Fibroblast of mammary gland (primary cell): ENCODE results near the gene POU6F2.

Experiments used
- DNase-seq: peaks from one replicate; pipeline ENCODE4 v3.0.0-alpha.2; 2010; ENCODE audit warnings: low read depth
- H3K4me3 ChIP-seq: 2 replicates; pipeline ENCODE4 v1.5.1; 2011; ENCODE audit warnings: low read depth, mild to moderate bottlenecking, low read length, moderate library complexity; ENCODE audit not compliant: control insufficient read depth
- TF ChIP-seq, protein P1 (sequence below): conservative IDR thresholded peaks from 2 replicates; pipeline ENCODE4 v1.5.1; 2011; ENCODE audit warnings: low read depth, low read length, inconsistent platforms; ENCODE audit not compliant: control insufficient read depth, insufficient read depth

POU6F2 gene

DNA sequence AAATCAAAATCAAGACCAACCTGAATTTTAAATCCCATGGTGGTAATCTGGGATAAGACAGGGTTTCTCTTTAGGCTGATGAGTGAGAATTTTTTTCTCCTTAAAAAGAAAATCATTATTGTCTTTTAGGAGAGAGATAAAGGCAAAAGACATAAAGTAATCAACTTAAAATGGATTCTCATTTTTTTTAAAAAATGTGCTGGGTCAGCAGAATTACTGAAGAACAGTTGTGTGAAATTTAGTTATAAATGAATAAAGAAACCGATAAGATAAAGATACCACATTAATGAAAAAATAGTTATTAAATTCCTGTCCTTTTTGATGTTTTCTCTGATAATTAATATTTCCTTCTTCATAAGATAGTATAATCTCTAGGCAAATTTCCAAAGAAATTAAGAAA lies 427.2 kb downstream of the POU6F2 start:
- no peak for DNase-seq
- no peak overlapping the region for H3K4me3 ChIP-seq
- TF ChIP-seq, protein P1, sequence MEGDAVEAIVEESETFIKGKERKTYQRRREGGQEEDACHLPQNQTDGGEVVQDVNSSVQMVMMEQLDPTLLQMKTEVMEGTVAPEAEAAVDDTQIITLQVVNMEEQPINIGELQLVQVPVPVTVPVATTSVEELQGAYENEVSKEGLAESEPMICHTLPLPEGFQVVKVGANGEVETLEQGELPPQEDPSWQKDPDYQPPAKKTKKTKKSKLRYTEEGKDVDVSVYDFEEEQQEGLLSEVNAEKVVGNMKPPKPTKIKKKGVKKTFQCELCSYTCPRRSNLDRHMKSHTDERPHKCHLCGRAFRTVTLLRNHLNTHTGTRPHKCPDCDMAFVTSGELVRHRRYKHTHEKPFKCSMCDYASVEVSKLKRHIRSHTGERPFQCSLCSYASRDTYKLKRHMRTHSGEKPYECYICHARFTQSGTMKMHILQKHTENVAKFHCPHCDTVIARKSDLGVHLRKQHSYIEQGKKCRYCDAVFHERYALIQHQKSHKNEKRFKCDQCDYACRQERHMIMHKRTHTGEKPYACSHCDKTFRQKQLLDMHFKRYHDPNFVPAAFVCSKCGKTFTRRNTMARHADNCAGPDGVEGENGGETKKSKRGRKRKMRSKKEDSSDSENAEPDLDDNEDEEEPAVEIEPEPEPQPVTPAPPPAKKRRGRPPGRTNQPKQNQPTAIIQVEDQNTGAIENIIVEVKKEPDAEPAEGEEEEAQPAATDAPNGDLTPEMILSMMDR: no peak

DNA sequence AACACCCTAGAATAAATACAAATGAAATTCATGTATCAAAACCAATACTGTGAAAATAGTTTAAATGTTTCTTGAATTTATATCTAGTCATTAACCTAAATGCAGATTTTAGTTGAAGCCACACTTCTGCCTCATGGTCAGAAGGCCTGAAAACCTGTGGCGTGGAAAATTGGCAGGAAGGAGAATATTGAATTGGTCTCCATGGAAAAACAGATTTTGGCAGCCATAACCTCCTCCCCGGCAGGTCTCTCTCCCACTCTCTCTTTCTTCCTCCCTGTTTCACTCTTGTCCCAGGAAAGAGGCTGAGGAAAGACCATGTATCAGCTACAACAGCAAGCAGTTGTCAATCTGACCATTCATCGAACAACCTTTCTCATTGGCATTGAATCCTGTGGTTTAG lies 427.9 kb downstream of the POU6F2 start:
- H3K4me3 ChIP-seq: no peak overlapping the region
- DNase-seq: no peak
- TF ChIP-seq, protein P1: no peak

DNA sequence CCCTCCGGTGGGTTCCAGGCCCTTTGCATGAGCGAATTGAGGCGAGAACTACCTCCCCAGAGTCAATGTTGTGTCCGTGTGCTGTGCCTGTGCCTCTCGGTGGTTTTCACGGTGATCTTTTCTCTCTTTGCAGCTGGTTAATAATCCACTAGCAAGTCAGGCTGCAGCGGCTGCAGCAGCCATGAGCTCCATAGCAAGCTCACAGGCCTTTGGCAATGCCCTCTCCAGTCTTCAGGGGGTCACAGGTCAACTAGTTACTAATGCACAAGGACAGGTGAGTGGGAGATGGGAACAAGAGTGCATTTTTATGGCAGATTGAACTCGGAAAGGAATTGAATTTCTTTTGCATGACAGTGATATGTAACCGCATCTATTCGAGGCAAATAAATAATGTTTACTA lies 428.8 kb downstream of the POU6F2 start:
- TF ChIP-seq, protein P1: no peak

DNA sequence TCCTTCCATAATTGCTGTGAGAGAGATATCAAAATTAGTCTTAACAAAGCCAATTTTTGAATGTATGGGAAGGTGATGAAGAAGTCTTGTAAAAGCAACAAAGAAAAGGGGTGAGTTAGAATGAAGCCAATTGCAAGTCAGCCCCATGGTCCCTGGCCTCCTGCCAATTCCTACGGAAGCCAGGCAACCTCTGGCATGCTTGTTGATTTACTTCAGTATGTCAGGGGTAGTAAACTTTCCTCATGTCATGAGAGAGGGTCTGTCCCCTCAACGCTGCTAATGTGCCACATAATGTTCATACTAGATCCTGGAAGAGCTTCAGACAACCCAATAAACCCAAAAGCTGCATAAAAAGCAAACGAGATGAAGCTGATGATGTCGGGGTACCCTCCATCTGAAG lies 429.4 kb downstream of the POU6F2 start:
- DNase-seq: no peak
- TF ChIP-seq, protein P1: no peak
- no peak overlapping the region for H3K4me3 ChIP-seq

More for the DNA sequence above, 428.8 kb downstream of the POU6F2 start:
- no peak for DNase-seq
- H3K4me3 ChIP-seq: no peak overlapping the region

DNA sequence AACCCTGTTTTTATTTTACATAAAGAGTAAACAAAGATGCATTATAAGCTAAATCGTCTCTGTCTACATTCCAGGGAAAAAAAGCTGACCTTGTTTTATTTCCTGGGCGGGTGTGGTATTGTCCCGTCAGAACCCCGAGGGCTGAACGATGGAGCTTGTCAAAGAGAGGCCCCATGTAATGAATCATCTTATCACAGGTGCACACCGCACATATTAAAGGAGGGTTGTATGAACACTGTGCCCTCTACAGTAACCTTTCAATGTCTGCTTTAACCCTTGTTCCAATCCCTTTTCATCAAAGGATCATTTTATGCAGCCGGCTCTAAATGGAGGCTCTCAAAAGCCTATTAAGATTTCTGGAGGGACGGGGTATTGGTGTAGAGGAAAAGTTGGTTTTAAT lies 430.0 kb downstream of the POU6F2 start:
- DNase-seq: no peak
- no peak overlapping the region for H3K4me3 ChIP-seq
- TF ChIP-seq, protein P1: no peak

DNA sequence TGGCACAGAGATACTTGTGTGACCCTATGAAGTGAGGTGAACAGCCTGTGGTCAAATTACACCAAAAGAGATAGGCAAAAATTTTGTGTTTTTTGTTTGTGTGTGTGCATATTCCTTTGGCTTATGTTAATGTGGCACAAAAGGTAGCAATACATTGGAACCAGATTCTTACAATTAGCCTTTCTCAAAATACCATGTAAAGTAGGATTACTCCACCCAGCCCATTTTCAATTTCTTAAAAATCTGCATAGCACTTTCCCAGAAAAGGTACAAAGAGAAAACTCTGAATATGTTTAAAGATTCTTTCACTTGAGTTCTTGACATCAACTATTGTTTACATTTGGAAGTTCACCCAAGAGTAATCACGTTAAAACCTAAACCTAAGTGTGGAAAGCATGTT lies 431.2 kb downstream of the POU6F2 start:
- TF ChIP-seq, protein P1: no peak
- H3K4me3 ChIP-seq: no peak overlapping the region
- no peak for DNase-seq

DNA sequence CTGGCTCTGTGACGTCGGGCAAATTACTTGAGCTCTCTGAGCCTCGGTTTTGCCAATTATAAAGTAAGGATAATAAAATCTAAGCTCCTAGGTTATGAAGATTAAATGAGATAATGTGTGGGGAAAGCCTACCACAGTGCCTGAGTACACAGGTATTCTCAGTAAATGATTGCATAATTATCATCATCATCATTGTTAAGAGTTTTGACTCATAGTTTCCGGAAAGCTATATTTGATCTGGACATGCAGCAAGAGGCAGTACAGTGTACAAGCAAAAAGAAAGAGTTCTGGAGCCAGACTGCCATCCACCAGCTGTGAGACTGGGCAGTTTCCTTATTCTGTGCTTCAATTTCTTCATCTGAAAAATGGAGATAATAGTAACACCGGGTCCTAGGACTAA lies 432.9 kb downstream of the POU6F2 start:
- H3K4me3 ChIP-seq: no peak overlapping the region
- DNase-seq: no peak
- TF ChIP-seq, protein P1: no peak
